MCF 10A (cell line): ENCODE data around the gene ZNF487. TPM values are rescaled to one million over a fixed set of nuclear protein-coding genes. Genes with fewer than 3 reads are reported as not detected.

Experiments used
- BruUV-seq: library from RNA; stranded (reverse); fragments of 400-500 nt; replicated peaks from 2 replicates; lab custom pipeline; 2021; lab: Mats Ljungman, UMichigan
- CTCF ChIA-PET: fragments of 300-600 bp; sonication (Branson Sonifier 250); formaldehyde crosslinking; extraction: SDS; loops from one replicate; lab custom pipeline; 2021; ENCODE audit warnings: antibody characterized with exemption, inconsistent platforms; lab: Yijun Ruan, JAX
- POLR2A ChIA-PET: fragments of 300-600, 350-650 bp; sonication (Branson Sonifier 250); formaldehyde crosslinking; extraction: SDS; loops from one replicate; lab custom pipeline; 2020; ENCODE audit warnings: antibody characterized with exemption, inconsistent platforms; lab: Yijun Ruan, JAX
- DNase-seq: peaks from one replicate; pipeline ENCODE4 v3.0.0-alpha.2; 2018; ENCODE audit not compliant: unreplicated experiment
- H3K27ac Mint-ChIP-seq: one replicate; pipeline ENCODE4 v1.8.0; 2022; ENCODE audit warnings: mild to moderate bottlenecking, low read depth, mixed read lengths; ENCODE audit not compliant: unreplicated experiment
- H3K27me3 Mint-ChIP-seq: one replicate; pipeline ENCODE4 v1.8.0; 2022; ENCODE audit warnings: mixed read lengths; ENCODE audit not compliant: insufficient read depth, unreplicated experiment
- H3K36me3 Mint-ChIP-seq: one replicate; pipeline ENCODE4 v1.8.0; 2022; ENCODE audit warnings: mild to moderate bottlenecking, moderate library complexity, mixed read lengths; ENCODE audit not compliant: insufficient read depth, unreplicated experiment
- H3K4me1 Mint-ChIP-seq: one replicate; pipeline ENCODE4 v1.8.0; 2022; ENCODE audit warnings: mixed read lengths; ENCODE audit not compliant: insufficient read depth, unreplicated experiment
- H3K4me3 Mint-ChIP-seq: one replicate; pipeline ENCODE4 v1.8.0; 2022; ENCODE audit warnings: mild to moderate bottlenecking, moderate library complexity, mixed read lengths; ENCODE audit not compliant: unreplicated experiment
- H3K9me3 Mint-ChIP-seq: one replicate; pipeline ENCODE4 v1.8.0; 2022; ENCODE audit warnings: mixed read lengths; ENCODE audit not compliant: unreplicated experiment
- CTCF ChIP-seq: fragments of 200-600 bp; IDR thresholded peaks from one replicate; pipeline ENCODE4 v1.8.0; 2022; ENCODE audit warnings: antibody characterized with exemption, mild to moderate bottlenecking; ENCODE audit not compliant: unreplicated experiment
- intact Hi-C: fragments of 100-400 bp; cut with micrococcal nuclease; formaldehyde crosslinking; loops from 2 replicates; pipeline ENCODE4 v1.14.1; 2022
- total RNA-seq: library from RNA; stranded (reverse); gene quantifications from 2 replicates; pipeline ENCODE4 v1.2.3, GENCODE V29; 2022

The ZNF487 gene
- total RNA-seq, 1 experiment from 2014 or later = 2.2 TPM

GRCh38 chr10:43407576-43408330 is 29.2 kb upstream of the ZNF487 start:
- TF ChIP-seq CTCF = no peak
- peak overlapping the region; percentile 89 for H3K4me3 Mint-ChIP-seq
- H3K27ac Mint-ChIP-seq = peak overlapping the region; percentile 99
- intact Hi-C loops = loop anchor here (1.0 kb wide), 1 partner anchor 10 kb away; no protein-coding TSS in a partner anchor
- BruUV-seq = TSS peak; percentile 37
- CTCF ChIA-PET = interaction anchor here (0.6 to 1.4 kb wide), 9 partner anchors 14 to 50 kb away, joined by 3 to 5 read pairs (median 3); no protein-coding TSS in a partner anchor
- no peaks in the 10 kb centered on the region for H3K9me3 Mint-ChIP-seq
- H3K36me3 Mint-ChIP-seq = peaks cover 42% of the 10 kb centered on the region
- no peaks in the 10 kb centered on the region for H3K27me3 Mint-ChIP-seq
- H3K4me1 Mint-ChIP-seq = peaks cover 24% of the 10 kb centered on the region
- peak; percentile 94 for DNase-seq
- POLR2A ChIA-PET = interaction anchor here (0.6 to 8.8 kb wide), 18 partner anchors 11 to 1200 kb away, joined by 3 to 169 read pairs (median 5); partner anchors contain the start of genes CSGALNACT2 and ZNF487

- ChIA-PET CTCF (interaction anchor here (0.8 to 1.4 kb wide), 2 partner anchors 13 to 49 kb away, joined by 4 to 5 read pairs; no protein-coding TSS in a partner anchor), POLR2A (interaction anchor here (0.6 to 8.8 kb wide), 9 partner anchors 11 to 271 kb away, joined by 3 to 169 read pairs (median 11); partner anchors contain the start of genes CSGALNACT2 and ZNF487)
- H3K4me1 Mint-ChIP-seq = peaks cover 19% of the 10 kb centered on the region
- no TSS peak for BruUV-seq
- peak overlapping the region; percentile 99 for H3K27ac Mint-ChIP-seq
- peaks cover 36% of the 10 kb centered on the region for H3K36me3 Mint-ChIP-seq
- intact Hi-C loops = loop anchor here (1.0 kb wide), 1 partner anchor 11 kb away; no protein-coding TSS in a partner anchor
- no peak for TF ChIP-seq CTCF
- no peak for DNase-seq
- H3K4me3 Mint-ChIP-seq = peak overlapping the region; percentile 89
- H3K27me3 Mint-ChIP-seq = no peaks in the 10 kb centered on the region
- H3K9me3 Mint-ChIP-seq = no peaks in the 10 kb centered on the region
Observed at GRCh38 chr10:43408331-43408709, 28.6 kb upstream of the ZNF487 start.

- CTCF ChIA-PET = interaction anchor here (0.6 to 1.4 kb wide), 4 partner anchors 8 to 29 kb away, joined by 3 to 5 read pairs (median 4); no protein-coding TSS in a partner anchor
- TF ChIP-seq CTCF = no peak
- H3K4me3 Mint-ChIP-seq = peak within 1 kb of the TSS; percentile 89
- POLR2A ChIA-PET = interaction anchor here (0.6 to 8.8 kb wide), 19 partner anchors 11 to 1219 kb away, joined by 3 to 169 read pairs (median 4); partner anchors contain the start of genes CSGALNACT2 and ZNF487
- BruUV-seq = no TSS peak
- intact Hi-C loops = loop anchor here (1.0 kb wide), 2 partner anchors 12 to 28 kb away; partner anchors contain the start of gene ZNF487
- H3K27me3 Mint-ChIP-seq = no peaks in the 10 kb centered on the region
- peaks cover 17% of the 10 kb centered on the region for H3K4me1 Mint-ChIP-seq
- peaks cover 31% of the 10 kb centered on the region for H3K36me3 Mint-ChIP-seq
- H3K9me3 Mint-ChIP-seq = no peaks in the 10 kb centered on the region
- DNase-seq = peak; percentile 94
- H3K27ac Mint-ChIP-seq = peak within 1 kb of the TSS; percentile 99
Observed at GRCh38 chr10:43408710-43409384, 28.1 kb upstream of the ZNF487 start, which contains the start of gene HNRNPF. Gene HNRNPF (minus strand): TSS chr10:43409186. CDS start chr10:43387884, 21,302 bp downstream.
